ENCODE data around the gene RARG.

- no peak for TF ChIP-seq CTCF (IDR thresholded peaks at IDR 0.05; ENCODE audit: insufficient read depth, low read depth, low read length)
- TF ChIP-seq EZH2 (IDR thresholded peaks at IDR 0.05; ENCODE audit: insufficient read depth, low read length), result no peak
Observed at GRCh38 chr12:53185582-53186153, 46.3 kb downstream of the RARG start.

Measured in astrocyte (in vitro differentiated cells and primary cell).